ENCODE results near the gene CYP11A1.

DNA sequence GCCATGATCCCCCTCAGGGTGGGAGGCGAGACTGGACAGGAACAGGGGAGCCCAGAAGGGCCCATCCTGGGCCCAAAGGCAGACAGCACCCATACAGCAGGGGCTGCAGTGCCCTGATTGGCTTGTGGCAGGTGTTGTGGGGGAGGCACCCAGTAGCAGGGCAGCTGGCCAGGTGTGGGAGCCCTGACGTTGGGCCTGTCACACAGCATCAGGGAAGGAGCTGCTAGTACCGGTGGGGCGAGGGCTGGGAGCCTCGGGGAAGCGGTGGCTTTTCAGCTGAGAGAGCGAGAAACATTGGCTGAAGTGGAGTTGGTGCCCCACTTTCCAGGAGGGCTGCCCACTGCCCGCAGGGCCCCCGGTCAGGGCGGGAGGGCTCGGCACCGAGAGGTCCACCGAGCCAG lies 19.7 kb upstream of the CYP11A1 start:
- TF ChIP-seq, protein P1, sequence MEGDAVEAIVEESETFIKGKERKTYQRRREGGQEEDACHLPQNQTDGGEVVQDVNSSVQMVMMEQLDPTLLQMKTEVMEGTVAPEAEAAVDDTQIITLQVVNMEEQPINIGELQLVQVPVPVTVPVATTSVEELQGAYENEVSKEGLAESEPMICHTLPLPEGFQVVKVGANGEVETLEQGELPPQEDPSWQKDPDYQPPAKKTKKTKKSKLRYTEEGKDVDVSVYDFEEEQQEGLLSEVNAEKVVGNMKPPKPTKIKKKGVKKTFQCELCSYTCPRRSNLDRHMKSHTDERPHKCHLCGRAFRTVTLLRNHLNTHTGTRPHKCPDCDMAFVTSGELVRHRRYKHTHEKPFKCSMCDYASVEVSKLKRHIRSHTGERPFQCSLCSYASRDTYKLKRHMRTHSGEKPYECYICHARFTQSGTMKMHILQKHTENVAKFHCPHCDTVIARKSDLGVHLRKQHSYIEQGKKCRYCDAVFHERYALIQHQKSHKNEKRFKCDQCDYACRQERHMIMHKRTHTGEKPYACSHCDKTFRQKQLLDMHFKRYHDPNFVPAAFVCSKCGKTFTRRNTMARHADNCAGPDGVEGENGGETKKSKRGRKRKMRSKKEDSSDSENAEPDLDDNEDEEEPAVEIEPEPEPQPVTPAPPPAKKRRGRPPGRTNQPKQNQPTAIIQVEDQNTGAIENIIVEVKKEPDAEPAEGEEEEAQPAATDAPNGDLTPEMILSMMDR (IDR thresholded peaks at IDR 0.05), result no peak
- TF ChIP-seq POLR2A (IDR thresholded peaks at IDR 0.05) (no peak), EP300 (IDR thresholded peaks at IDR 0.05) (no peak), POLR2AphosphoS5 (IDR thresholded peaks at IDR 0.05) (no peak)

All from stomach (tissue), 4 donors.